H9 (cell line): Measurements from ENCODE around the gene TARBP2. TPM values are rescaled to one million over a fixed set of nuclear protein-coding genes. Genes with fewer than 3 reads are reported as not detected.

ENCODE experiments used
- DNase-seq: peaks from one replicate; pipeline ENCODE4 v3.0.0-alpha.2; 2017
- H2AFZ ChIP-seq: one replicate; pipeline ENCODE4 v1.6.1; 2013; ENCODE audit warnings: mild to moderate bottlenecking, low read length, control low read depth, moderate library complexity
- H2AK5ac ChIP-seq: 2 replicates; pipeline ENCODE4 v1.6.1; 2013; ENCODE audit warnings: low read length, control low read depth, mixed read lengths; ENCODE audit not compliant: insufficient read length
- H2BK120ac ChIP-seq: one replicate; pipeline ENCODE4 v1.6.1; 2013; ENCODE audit warnings: low read depth, mild to moderate bottlenecking, low read length, control low read depth, inconsistent platforms; ENCODE audit not compliant: poor library complexity, severe bottlenecking
- H2BK12ac ChIP-seq: 2 replicates; pipeline ENCODE4 v1.6.1; 2013; ENCODE audit warnings: low read length, control low read depth, mixed read lengths, low read depth; ENCODE audit not compliant: insufficient read length
- H2BK15ac ChIP-seq: 2 replicates; pipeline ENCODE4 v1.6.1; 2013; ENCODE audit warnings: low read depth, low read length, control low read depth
- H2BK20ac ChIP-seq: one replicate; pipeline ENCODE4 v1.6.1; 2013; ENCODE audit warnings: low read depth, mild to moderate bottlenecking, low read length, control low read depth, inconsistent platforms; ENCODE audit not compliant: poor library complexity, severe bottlenecking
- H2BK5ac ChIP-seq: 2 replicates; pipeline ENCODE4 v1.6.1; 2013; ENCODE audit warnings: low read length, control low read depth, mixed read lengths; ENCODE audit not compliant: insufficient read length
- H3K14ac ChIP-seq: 2 replicates; pipeline ENCODE4 v1.6.1; 2013; ENCODE audit warnings: low read length, control low read depth; ENCODE audit not compliant: insufficient read depth
- H3K18ac ChIP-seq: 2 replicates; pipeline ENCODE4 v1.6.1; 2013; ENCODE audit warnings: low read depth, mild to moderate bottlenecking, mixed read lengths, low read length, control low read depth; ENCODE audit not compliant: insufficient read length
- H3K23ac ChIP-seq: 2 replicates; pipeline ENCODE4 v1.6.1; 2013; ENCODE audit warnings: low read length, control low read depth, mixed read lengths, low read depth; ENCODE audit not compliant: insufficient read length
- H3K23me2 ChIP-seq: 2 replicates; pipeline ENCODE4 v1.6.1; 2013; ENCODE audit warnings: low read depth, mild to moderate bottlenecking, mixed read lengths, low read length, control low read depth; ENCODE audit not compliant: insufficient read length, poor library complexity, severe bottlenecking
- H3K27ac ChIP-seq: 2 replicates; pipeline ENCODE4 v1.5.1; 2013; ENCODE audit warnings: low read length, control low read depth, mixed read lengths, low read depth; ENCODE audit not compliant: insufficient read length
- H3K27me3 ChIP-seq: 2 replicates; pipeline ENCODE4 v1.6.1; 2013; ENCODE audit warnings: low read length, control low read depth, inconsistent platforms; ENCODE audit not compliant: insufficient read depth
- H3K4ac ChIP-seq: 2 replicates; pipeline ENCODE4 v1.6.1; 2013; ENCODE audit warnings: low read depth, mild to moderate bottlenecking, control low read depth, inconsistent platforms, low read length, moderate library complexity
- H3K4me1 ChIP-seq: 2 replicates; pipeline ENCODE4 v1.6.1; 2013; ENCODE audit warnings: low read length, control low read depth, inconsistent platforms; ENCODE audit not compliant: insufficient read depth
- H3K4me2 ChIP-seq: 2 replicates; pipeline ENCODE4 v1.6.1; 2013; ENCODE audit warnings: low read length, control low read depth, mixed read lengths; ENCODE audit not compliant: insufficient read length, insufficient read depth
- H3K56ac ChIP-seq: 2 replicates; pipeline ENCODE4 v1.6.1; 2013; ENCODE audit warnings: low read depth, mild to moderate bottlenecking, mixed read lengths, low read length, control low read depth; ENCODE audit not compliant: insufficient read length
- H3K79me1 ChIP-seq: 2 replicates; pipeline ENCODE4 v1.6.1; 2013; ENCODE audit warnings: low read depth, mild to moderate bottlenecking, moderate library complexity, low read length, control low read depth, inconsistent platforms; ENCODE audit not compliant: insufficient read depth, poor library complexity, severe bottlenecking
- H3K79me2 ChIP-seq: 2 replicates; pipeline ENCODE4 v1.6.1; 2013; ENCODE audit warnings: low read length, control low read depth, inconsistent platforms; ENCODE audit not compliant: insufficient read depth
- H3K9ac ChIP-seq: 2 replicates; pipeline ENCODE4 v1.6.1; 2013; ENCODE audit warnings: low read length, control low read depth, mixed read lengths; ENCODE audit not compliant: insufficient read length; ENCODE audit errors: extremely low read depth
- H3K9me3 ChIP-seq: one replicate; pipeline ENCODE4 v1.6.1; 2013; ENCODE audit warnings: low read depth, low read length, inconsistent platforms; ENCODE audit not compliant: control insufficient read depth
- H3T11ph ChIP-seq: one replicate; pipeline ENCODE4 v1.6.1; 2013; ENCODE audit warnings: mild to moderate bottlenecking, low read length, control low read depth, inconsistent platforms
- H4K20me1 ChIP-seq: one replicate; pipeline ENCODE4 v1.6.1; 2013; ENCODE audit not compliant: control insufficient read depth, insufficient read length, insufficient read depth
- H4K5ac ChIP-seq: 2 replicates; pipeline ENCODE4 v1.6.1; 2013; ENCODE audit warnings: low read depth, mild to moderate bottlenecking, mixed read lengths, low read length, control low read depth; ENCODE audit not compliant: insufficient read length
- H4K8ac ChIP-seq: replicated peaks from 2 replicates; pipeline ENCODE4 v1.6.1; 2013; ENCODE audit warnings: low read length, control low read depth, mixed read lengths, low read depth; ENCODE audit not compliant: insufficient read length
- H4K91ac ChIP-seq: 2 replicates; pipeline ENCODE4 v1.6.1; 2013; ENCODE audit warnings: low read depth, mild to moderate bottlenecking, moderate library complexity, mixed read lengths, low read length, control low read depth; ENCODE audit not compliant: insufficient read length
- H3K27ac Mint-ChIP-seq, 3 experiments: 2 replicates in 2 of 3; 3 replicates in 1 of 3; pipeline ENCODE4 v1.8.0; 2020 to 2021; ENCODE audit warnings: mixed read lengths in 3 of 3, mild to moderate bottlenecking in 1 of 3, moderate library complexity in 1 of 3
- H3K27me3 Mint-ChIP-seq: 2 replicates; pipeline ENCODE4 v1.8.0; 2021; ENCODE audit warnings: low read depth, mild to moderate bottlenecking, moderate library complexity, mixed read lengths
- H3K36me3 Mint-ChIP-seq, 3 experiments: 2 replicates in 2 of 3; 3 replicates in 1 of 3; pipeline ENCODE4 v1.8.0; 2020 to 2021; ENCODE audit warnings: low read depth in 3 of 3, mixed read lengths in 3 of 3; ENCODE audit not compliant: insufficient read depth in 1 of 3
- H3K4me1 Mint-ChIP-seq, 2 experiments: 2 replicates each; pipeline ENCODE4 v1.8.0; 2020; ENCODE audit warnings: mixed read lengths in 2 of 2
- H3K4me3 Mint-ChIP-seq, 2 experiments: 2 replicates in 1 of 2; 3 replicates in 1 of 2; pipeline ENCODE4 v1.8.0; 2020 to 2021; ENCODE audit warnings: mild to moderate bottlenecking in 2 of 2, mixed read lengths in 2 of 2, moderate library complexity in 1 of 2
- H3K9me3 Mint-ChIP-seq, 2 experiments: 2 replicates in 1 of 2; 3 replicates in 1 of 2; pipeline ENCODE4 v1.8.0; 2020; ENCODE audit warnings: mild to moderate bottlenecking in 2 of 2, mixed read lengths in 2 of 2, moderate library complexity in 1 of 2
- WGBS: extraction: QIAGEN DNeasy Blood & Tissue Kit; methylation state at CpG from one replicate; pipeline ENCODE4 v1.1.7; 2013; ENCODE audit warnings: missing lambda C conversion rate, low lambda C conversion rate, mixed read lengths; ENCODE audit not compliant: insufficient read length; ENCODE audit errors: extremely low coverage; 5-methylcytosine and 5-hydroxymethylcytosine counted together
- total RNA-seq: library from RNA; stranded (reverse); gene quantifications from 2 replicates; pipeline ENCODE4 v1.2.1, GENCODE V29; 2021
- TF ChIP-seq, protein P1 (sequence below): fragments of 200-600 bp; sonication (generic); conservative IDR thresholded peaks from 3 replicates; pipeline ENCODE4 v1.8.0; 2021; ENCODE audit warnings: antibody characterized with exemption, mild to moderate bottlenecking

The TARBP2 gene
- total RNA-seq, 1 experiment from 2014 or later = 79.2 TPM

DNA sequence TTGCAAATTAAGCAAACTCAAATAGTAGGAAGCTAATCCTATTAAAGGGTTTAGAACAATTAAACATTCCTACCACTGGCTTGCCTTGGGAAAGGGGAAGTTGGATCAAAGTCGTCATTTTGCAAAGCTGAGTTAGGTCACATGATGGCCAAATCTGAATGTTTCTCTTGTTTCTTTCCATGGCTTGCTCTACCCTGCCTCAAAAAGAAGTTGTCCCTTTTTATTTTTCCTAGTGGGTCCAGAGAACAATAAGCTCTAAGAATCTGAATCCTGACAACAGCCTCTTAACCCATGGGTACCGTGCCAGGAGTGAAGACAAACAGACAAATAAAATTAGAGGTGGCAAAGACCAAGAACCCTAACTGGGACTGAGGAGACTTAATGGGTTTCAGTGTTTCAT, 32.4 kb downstream of the TARBP2 start:
- Histone ChIP-seq H3K23ac (no peak overlapping the region), H3K23me2 (no peaks in the 10 kb centered on the region), H4K91ac (no peak overlapping the region), H2BK120ac (no peak overlapping the region), H3K79me1 (no peaks in the 10 kb centered on the region), H3K14ac (no peak overlapping the region), H4K8ac (no peak overlapping the region), H3K4me2 (no peak overlapping the region), H3K9ac (no peak overlapping the region), H2BK12ac (no peak overlapping the region), H3K79me2 (no peaks in the 10 kb centered on the region), H2BK15ac (no peak overlapping the region), H2AK5ac (no peak overlapping the region), H3K4me1 (no peaks in the 10 kb centered on the region), H3K4ac (no peak overlapping the region), H2BK5ac (no peak overlapping the region), H3K9me3 (no peaks in the 10 kb centered on the region), H3K27ac (no peak overlapping the region), H2BK20ac (no peak overlapping the region), H3K56ac (no peak overlapping the region), H4K5ac (no peak overlapping the region), H3K27me3 (no peaks in the 10 kb centered on the region), H2AFZ (no peak overlapping the region), H3T11ph (no peak overlapping the region), H3K18ac (no peak overlapping the region), H4K20me1 (no peaks in the 10 kb centered on the region)
- TF ChIP-seq, protein P1, sequence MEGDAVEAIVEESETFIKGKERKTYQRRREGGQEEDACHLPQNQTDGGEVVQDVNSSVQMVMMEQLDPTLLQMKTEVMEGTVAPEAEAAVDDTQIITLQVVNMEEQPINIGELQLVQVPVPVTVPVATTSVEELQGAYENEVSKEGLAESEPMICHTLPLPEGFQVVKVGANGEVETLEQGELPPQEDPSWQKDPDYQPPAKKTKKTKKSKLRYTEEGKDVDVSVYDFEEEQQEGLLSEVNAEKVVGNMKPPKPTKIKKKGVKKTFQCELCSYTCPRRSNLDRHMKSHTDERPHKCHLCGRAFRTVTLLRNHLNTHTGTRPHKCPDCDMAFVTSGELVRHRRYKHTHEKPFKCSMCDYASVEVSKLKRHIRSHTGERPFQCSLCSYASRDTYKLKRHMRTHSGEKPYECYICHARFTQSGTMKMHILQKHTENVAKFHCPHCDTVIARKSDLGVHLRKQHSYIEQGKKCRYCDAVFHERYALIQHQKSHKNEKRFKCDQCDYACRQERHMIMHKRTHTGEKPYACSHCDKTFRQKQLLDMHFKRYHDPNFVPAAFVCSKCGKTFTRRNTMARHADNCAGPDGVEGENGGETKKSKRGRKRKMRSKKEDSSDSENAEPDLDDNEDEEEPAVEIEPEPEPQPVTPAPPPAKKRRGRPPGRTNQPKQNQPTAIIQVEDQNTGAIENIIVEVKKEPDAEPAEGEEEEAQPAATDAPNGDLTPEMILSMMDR = no peak
- Mint-ChIP-seq H3K4me1 (no peaks in the 10 kb centered on the region), H3K27me3 (no peaks in the 10 kb centered on the region), H3K4me3 (no peak overlapping the region), H3K9me3 (no peaks in the 10 kb centered on the region), H3K36me3 (peaks cover 12 to 52% (median 35%) of the 10 kb centered on the region in 3 experiments; a peak in 6 of 7 replicates), H3K27ac (no peak overlapping the region)
- no CpG with 5 or more reads among the region's 2 CpGs for WGBS
- no peak for DNase-seq
